T47D (cell line): ENCODE results near the gene GPC1.

Experiments
- DNase-seq, 2 experiments: peaks; one replicate each; pipeline versions ENCODE4 v3.0.0 to v3.0.0-alpha.2; 2011 to 2012; ENCODE audit warnings: low read depth in 1 of 2, low spot score in 1 of 2
- JUND ChIP-seq: IDR thresholded peaks from 2 replicates; pipeline ENCODE4 v1.6.1; 2012; ENCODE audit warnings: low read depth
- in situ Hi-C: cut with HindIII; loops from 2 replicates; pipeline ENCODE4 v1.10.0; 2016; ENCODE audit warnings: low sequenced_read_pairs, low pct_unique_long_range_greater_than_20kb

GPC1 gene

DNA sequence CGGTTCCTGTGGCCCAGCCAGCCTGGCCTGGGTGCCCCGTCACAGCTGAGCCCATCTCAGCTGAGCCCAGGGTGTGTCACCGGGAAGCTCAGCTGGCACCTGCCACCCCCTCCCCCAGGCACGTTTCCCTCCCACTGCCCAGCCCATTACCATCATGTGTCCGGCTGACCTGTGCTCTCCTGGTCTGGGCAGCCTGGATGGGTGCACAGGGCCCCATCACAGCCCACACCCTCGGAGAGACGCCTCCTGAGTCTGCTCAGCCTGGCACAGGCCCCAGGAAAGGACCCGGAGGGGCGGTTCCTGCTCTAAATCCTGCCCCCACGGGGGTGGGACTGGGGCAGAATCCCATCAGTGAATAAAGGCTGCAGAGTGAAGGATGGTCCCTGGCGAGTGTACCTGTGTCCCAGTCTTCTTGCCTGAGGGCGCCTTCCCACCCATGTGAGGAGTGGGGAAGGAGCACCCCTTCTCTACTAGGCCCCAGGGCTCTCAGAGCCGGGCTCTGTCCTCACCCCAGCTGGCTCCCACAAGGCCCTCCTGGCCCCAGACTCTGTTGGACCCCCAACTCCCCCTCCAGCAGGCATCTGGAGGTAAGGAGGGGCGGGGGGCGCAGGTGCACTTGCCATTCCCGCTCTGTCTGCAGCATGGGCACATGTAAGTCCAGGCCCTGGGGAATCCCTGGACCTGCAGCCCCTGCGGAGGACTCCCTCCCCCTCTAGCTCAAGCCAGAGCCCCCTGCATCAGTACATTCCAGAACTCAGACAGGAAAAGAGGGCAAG, 21.2 kb downstream of the GPC1 start:
- peak; percentile 61 to 74 for DNase-seq
- in situ Hi-C loops, result no loop called here
- TF ChIP-seq JUND, result no peak

DNA sequence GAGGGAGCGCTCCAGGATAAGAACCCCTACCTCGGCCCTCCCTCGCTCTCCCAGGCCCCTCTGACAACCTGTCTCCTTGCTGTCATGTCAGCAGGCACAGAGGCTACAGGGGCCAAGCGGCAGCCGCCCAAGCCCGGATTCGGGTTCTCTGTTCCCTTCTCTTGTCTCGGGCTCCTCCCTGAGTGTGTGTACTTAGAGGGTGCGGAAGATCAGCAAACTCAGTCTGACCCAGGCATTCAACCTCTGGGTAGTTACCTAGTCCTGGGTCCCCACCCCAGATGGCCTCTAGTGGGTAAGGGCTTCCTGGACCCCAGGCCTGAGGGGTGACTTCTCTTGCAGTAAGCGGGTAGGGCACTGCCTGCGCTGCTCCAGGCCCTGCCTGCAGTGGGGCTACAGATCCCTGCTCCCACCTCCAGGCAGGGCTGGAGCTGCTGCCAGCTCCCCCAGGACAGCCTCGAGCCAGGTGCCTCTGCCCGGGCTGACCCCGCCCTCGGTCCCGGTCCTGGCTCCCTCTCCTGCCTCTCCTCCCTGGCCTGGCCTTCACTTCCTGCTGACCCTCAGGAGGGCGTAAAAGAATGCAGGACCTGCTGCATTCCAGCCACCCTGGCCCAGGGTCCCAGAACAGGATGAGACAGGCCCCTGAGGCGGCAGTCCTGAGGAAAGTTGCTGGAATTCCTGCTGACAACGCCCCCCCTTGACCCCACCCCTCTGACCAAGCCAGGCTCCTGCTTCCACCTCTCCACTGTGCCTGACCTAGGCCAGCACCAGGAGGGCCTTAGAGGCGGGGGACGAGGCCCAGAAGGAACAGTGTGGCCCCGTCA, 22.0 kb downstream of the GPC1 start:
- no peak for TF ChIP-seq JUND
- in situ Hi-C loops, result no loop called here
- no peak for DNase-seq

DNA sequence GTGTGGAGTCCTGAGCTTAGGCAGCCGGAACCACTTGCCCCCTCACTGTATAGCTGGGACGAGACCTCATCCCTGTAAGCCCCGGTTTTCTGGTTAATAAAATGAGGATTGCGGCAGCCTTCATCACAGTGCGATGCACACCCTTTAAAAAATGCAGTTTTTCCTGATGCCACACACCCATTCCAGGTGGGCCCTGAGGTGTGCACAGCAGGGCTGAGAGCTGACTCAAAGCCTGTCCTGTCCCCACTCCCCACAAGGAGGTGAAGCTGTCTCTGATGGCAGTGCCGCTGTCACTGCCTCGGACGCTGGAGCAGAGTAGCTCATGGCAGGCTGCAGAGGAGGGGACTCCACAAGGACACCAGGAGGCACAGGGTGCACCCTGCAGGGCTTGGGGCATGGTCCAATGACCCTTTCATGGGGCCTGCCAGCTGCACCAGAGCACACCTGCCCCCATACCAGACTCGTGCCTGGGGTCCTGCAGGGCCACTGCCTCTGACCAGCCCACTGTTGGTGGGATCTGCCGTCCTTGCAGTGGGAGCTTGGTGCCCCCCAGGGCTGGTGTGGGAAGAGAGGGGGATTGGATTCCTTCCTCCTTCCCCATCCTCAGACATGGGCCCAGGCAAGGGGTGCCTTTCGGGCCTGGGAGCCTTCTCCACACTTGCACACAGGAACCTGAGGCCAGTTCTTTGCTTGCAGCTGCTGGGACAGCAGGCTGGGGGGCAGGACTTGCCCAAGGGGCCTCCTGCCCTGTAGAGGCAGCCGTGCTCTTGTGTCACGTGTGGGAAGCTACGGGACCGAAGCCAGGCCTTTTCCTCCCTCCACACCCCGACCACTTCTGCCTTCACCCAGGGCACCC, 22.8 kb downstream of the GPC1 start:
- no peak for TF ChIP-seq JUND
- in situ Hi-C loops, result no loop called here

DNA sequence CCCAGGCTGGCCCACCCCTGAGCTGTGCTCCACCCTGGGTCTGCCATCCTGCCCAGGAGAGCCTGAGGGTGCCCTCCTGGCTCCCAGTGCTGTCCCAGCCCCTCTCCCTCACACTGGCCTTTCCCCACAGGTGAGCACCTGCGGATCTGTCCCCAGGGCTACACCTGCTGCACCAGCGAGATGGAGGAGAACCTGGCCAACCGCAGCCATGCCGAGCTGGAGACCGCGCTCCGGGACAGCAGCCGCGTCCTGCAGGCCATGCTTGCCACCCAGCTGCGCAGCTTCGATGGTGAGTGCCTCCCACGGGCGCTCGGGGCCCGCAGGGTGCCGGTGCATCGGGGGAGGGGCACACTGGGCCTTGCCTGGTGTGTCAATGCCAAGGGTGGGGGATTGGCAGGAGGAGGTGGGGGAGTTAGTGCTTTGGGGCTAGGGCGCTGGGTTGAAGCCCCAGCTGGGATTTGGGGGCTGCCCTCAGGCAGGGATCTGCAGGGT, 23.5 kb downstream of the GPC1 start:
- in situ Hi-C loops, result no loop called here
- no peak for DNase-seq
- TF ChIP-seq JUND, result no peak

More for the DNA sequence above, 22.8 kb downstream of the GPC1 start:
- DNase-seq, result no peak

DNA sequence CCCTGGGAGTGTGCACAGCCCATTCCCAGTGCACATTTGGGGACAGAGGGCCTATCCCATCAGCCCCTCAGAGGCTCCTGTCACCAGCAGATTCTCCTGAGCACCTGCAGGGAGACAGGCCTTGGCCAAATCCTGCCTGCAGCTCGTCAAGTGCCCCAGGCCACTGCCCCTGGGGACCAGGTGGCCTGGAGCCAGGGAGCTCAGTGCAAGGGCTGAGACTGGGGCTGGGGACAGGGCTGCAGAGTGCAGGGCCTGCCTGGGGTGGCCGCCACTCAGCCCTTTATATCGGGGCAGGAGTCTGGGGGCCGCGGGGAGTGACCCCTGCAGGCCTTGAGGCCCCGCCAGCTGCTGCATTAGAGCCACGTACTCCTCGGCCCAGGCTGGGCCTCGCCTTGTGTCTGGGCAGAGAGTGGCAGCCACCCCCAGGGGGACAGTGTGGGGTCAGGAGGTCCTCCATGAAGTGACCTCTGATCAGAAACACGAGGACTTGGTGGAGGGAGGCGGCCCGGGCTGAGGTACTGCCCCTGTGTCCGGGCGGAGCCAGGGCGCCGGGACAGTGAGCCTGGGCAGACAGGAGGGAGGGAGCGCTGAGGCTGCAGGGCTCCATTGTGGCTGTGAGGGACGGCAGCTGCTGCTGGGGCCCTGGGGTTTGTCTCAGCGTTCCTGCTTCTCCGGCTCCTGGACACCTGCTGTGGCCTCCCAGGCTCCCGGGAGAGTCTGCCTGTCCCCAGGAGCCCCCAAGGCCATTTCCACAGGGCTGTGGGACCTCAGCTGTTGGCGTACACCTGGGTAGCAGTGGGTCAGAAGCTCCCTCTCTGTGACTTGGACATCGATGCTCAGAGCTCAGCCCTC, 24.2 kb downstream of the GPC1 start:
- TF ChIP-seq JUND, result no peak
- no peak for DNase-seq
- in situ Hi-C loops, result no loop called here

DNA sequence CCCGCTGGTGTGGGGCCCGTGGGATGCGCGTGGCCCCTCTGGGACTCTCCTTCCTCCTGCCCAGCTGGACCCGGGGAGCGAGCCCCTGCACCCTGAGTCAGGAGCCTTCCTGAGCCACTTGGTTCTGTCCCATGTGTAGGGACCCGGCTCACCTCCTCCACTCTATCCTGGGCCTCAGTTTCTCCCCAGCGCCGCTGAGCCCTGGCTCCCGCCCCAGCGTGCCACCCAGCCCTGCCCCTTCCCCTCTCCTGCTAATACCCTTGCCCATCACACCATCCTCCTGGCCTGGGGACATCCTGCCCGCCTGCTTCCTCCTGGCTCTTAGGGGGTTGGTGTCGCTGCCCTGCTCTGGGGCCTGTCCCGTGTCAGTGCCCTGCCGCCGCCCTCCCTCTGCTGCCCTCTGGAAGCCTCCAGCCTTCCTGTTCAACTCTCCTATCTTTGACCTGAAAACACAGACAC, 24.8 kb downstream of the GPC1 start:
- in situ Hi-C loops, result no loop called here
- DNase-seq, result no peak
- TF ChIP-seq JUND, result no peak

DNA sequence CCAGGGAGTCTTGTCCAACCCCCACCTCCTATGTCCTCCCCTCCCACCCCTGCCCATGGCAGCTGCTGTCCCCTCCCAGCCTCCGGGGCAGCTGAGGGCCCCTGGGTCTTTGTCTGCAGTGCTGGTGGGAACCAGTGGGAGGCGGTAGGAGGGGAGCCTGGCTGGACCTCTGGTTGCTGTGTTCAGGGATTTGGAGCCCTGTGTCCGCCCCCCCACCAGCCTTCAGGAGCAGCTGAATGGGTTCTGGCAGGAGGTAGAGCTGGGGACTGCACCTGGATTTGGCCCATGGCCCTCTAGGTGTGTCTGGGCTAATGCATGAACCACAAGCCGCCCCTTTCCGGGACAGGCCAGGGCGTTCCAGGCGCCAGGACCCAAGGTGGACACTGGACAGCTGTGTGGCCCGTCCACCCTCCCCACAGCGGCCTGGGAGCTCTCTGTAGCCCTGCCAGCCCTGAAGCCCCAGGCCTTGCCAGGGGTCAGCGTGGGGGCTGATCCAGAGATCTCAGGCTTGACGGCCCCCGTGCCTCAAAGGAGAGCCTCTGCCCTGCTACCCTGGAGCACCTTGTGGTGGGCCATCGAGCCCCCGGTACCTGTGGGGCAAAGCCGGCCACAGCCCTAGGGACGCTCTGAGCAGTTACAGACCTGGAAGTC, 25.4 kb downstream of the GPC1 start:
- no peak for TF ChIP-seq JUND
- in situ Hi-C loops, result no loop called here
- DNase-seq, result no peak

DNA sequence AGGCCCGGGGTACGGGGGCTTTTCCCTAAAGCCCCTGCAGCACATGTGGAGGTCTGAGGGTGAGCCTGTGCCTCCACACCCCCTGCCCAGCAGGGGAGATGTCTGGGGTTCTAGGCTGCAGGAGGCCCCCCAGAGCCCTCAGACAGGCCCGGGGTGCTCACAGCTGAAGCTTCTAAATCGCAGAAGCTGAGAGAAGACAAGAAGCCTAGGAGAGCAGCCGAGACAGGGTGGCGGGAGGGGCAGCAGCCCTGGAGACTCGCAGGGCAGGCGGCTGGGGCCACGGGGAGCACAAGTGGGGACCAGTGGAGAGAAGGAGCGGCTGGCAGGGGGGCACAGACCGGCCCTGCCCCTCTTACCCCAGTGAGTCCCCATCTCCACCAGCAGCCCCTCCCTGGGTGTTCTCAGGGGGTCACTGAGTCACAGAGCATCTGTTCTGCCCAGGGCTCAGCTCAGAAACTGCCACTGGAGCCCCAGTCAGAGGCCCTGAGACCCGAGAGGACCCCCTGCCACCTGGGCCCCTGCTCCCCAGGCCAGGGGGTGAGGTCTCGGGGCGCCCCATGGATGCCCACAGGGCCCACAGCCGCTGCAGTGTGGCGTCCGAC, 26.1 kb downstream of the GPC1 start:
- in situ Hi-C loops, result no loop called here
- no peak for TF ChIP-seq JUND

DNA sequence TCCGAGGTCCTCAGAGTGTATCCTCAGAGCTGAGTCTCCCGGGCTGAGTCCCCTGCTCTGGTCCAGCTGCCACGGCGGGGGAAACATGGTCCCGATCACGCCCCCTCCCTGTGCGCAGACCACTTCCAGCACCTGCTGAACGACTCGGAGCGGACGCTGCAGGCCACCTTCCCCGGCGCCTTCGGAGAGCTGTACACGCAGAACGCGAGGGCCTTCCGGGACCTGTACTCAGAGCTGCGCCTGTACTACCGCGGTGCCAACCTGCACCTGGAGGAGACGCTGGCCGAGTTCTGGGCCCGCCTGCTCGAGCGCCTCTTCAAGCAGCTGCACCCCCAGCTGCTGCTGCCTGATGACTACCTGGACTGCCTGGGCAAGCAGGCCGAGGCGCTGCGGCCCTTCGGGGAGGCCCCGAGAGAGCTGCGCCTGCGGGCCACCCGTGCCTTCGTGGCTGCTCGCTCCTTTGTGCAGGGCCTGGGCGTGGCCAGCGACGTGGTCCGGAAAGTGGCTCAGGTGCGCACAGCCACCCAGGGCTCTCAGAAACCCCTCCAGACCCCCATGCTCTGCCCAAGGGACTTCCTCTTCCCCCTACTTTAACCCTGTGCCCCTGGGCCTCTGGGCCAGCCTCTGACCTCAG, 26.7 kb downstream of the GPC1 start:
- in situ Hi-C loops, result no loop called here
- no peak for DNase-seq
- TF ChIP-seq JUND, result no peak

More for the DNA sequence above, 26.1 kb downstream of the GPC1 start:
- DNase-seq, result no peak

DNA sequence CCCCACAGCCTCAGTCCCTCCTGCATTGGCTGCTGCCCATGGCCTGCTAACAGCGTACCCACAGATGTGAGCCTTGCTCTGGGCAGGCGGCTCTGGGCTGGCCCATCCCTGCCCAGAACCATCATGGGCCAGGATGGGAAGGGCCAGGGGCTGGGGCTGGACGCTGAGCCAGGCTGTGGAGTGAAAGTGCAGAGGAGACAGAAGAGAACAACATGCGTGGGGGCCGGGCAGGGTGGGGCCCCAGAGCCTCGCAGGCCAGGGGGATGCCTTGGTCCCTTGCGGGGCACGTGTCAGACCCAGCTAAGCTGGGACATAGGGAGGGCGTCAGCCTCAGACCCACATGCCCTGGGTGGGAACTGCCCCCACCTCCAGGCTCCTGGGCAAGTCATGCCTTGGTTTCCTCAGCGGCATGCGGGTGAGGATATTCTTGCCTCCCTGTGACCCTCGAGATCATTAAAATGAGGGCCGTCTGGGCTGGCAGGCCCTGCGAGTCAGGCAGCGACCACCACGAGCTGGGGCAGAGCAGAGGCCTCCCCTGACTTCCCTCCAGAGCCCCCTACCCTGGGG, 27.3 kb downstream of the GPC1 start:
- in situ Hi-C loops, result no loop called here
- DNase-seq, result no peak
- no peak for TF ChIP-seq JUND
